Fibroblast of peridontal ligament (primary cell): ENCODE results near the gene RERE.
A peak's percentile ranks its signal among the peaks of the same experiment; 100 is the strongest.
"Not testable (repeated sequence)": the region's sequence is repeated elsewhere in the genome, so short reads cannot be mapped to it uniquely, and the experiment has no call there.

ENCODE experiments used
- DNase-seq: peaks from one replicate; pipeline ENCODE4 v3.0.0-alpha.2; 2010; ENCODE audit errors: extremely low read depth

The RERE gene

GRCh38 chr1:8517661-8518489 is 299.6 kb downstream of the RERE start:
- DNase-seq = peak; percentile 68

GRCh38 chr1:8516793-8517556 is 300.5 kb downstream of the RERE start:
- peak; percentile 38 for DNase-seq

- no peak for DNase-seq
Observed at GRCh38 chr1:8516278-8516777, 301.1 kb downstream of the RERE start.

- DNase-seq = no peak
Observed at GRCh38 chr1:8512504-8512903, 304.9 kb downstream of the RERE start.

GRCh38 chr1:8510041-8510823 is 307.2 kb downstream of the RERE start:
- DNase-seq = peak; percentile 97

- no peak for DNase-seq
Observed at GRCh38 chr1:8509579-8509978, 307.9 kb downstream of the RERE start.

- DNase-seq = no peak
Observed at GRCh38 chr1:8506995-8507615, 310.3 kb downstream of the RERE start.

- no peak for DNase-seq
Observed at GRCh38 chr1:8506456-8506855, 311.0 kb downstream of the RERE start.

- DNase-seq = peak; percentile 7
Observed at GRCh38 chr1:8503842-8504241, 313.6 kb downstream of the RERE start.

- DNase-seq = not testable (repeated sequence)
Observed at GRCh38 chr1:8502949-8503348, 314.5 kb downstream of the RERE start.

GRCh38 chr1:8497210-8497819 is 320.1 kb downstream of the RERE start:
- DNase-seq = peak; percentile 81

- DNase-seq = no peak
Observed at GRCh38 chr1:8496473-8496872, 321.0 kb downstream of the RERE start.

- no peak for DNase-seq
Observed at GRCh38 chr1:8495928-8496401, 321.5 kb downstream of the RERE start.

GRCh38 chr1:8494681-8495080 is 322.8 kb downstream of the RERE start:
- DNase-seq = no peak

- DNase-seq = no peak
Observed at GRCh38 chr1:8493916-8494540, 323.4 kb downstream of the RERE start.

- no peak for DNase-seq
Observed at GRCh38 chr1:8487249-8487648, 330.2 kb downstream of the RERE start.

GRCh38 chr1:8486047-8486446 is 331.4 kb downstream of the RERE start:
- no peak for DNase-seq

GRCh38 chr1:8483586-8483985 is 333.9 kb downstream of the RERE start:
- no peak for DNase-seq

GRCh38 chr1:8482979-8483381 is 334.5 kb downstream of the RERE start:
- DNase-seq = peak; percentile 38

- no peak for DNase-seq
Observed at GRCh38 chr1:8481650-8482380, 335.6 kb downstream of the RERE start.
